ENCODE results near the gene ACSL3.
"Not testable (repeated sequence)": the region's sequence is repeated elsewhere in the genome, so short reads cannot be mapped to it uniquely, and the experiment has no call there.

Gene ACSL3

GRCh38 chr2:222968550-222969155 lies 107.8 kb downstream of the ACSL3 start:
- in situ Hi-C loops (cut with MboI; ENCODE audit: low sequenced_read_pairs), result no loop called here

DNA sequence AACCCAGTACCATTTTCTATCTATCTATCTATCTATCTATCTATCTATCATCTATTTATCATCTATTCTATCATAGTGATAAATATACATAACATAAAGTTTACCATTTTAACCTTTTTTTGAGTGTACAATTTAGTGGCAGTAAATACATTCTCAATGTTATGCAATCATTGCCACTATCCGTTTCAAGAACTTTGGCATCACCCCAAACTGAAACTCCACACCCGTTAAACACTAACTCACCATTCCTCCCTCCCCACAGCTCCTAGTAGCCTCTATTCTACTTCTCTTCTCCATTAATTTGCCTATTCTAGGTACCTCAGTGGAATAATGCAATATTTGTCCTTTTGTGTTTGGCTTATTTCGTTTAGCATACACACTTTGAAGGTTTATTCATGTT lies 108.7 kb downstream of the ACSL3 start:
- in situ Hi-C loops (cut with MboI; ENCODE audit: low sequenced_read_pairs), result no loop called here

DNA sequence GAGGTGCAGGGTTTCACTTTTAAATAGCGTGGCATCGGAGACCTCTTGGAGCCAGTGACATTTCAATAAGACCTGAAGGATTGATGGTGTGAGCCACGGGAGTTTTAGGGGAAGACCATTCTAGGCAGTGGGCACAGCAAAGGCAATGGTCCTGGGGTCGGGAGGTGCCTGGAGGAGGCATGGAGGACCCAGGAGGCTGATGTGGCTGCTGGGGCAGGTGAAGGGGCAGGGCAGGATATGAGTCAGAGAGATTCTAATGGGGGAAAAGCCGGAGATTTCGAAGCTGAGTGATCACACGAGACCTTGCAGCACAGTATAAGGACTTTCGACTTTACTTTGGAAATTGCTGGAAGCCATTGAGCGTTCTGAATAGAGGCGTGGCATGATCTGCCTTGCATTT lies 111.6 kb downstream of the ACSL3 start:
- in situ Hi-C loops (cut with MboI; ENCODE audit: low sequenced_read_pairs), result no loop called here

GRCh38 chr2:222973237-222973636 lies 112.4 kb downstream of the ACSL3 start:
- in situ Hi-C loops (cut with MboI; ENCODE audit: low sequenced_read_pairs), result no loop called here

GRCh38 chr2:222973733-222974132 lies 112.9 kb downstream of the ACSL3 start:
- in situ Hi-C loops (cut with MboI; ENCODE audit: low sequenced_read_pairs), result no loop called here

GRCh38 chr2:222976521-222977061 lies 115.8 kb downstream of the ACSL3 start:
- in situ Hi-C loops (cut with MboI; ENCODE audit: low sequenced_read_pairs), result no loop called here

GRCh38 chr2:222977121-222977520 lies 116.3 kb downstream of the ACSL3 start:
- in situ Hi-C loops (cut with MboI; ENCODE audit: low sequenced_read_pairs), result no loop called here

- in situ Hi-C loops (cut with MboI; ENCODE audit: low sequenced_read_pairs), result no loop called here
These were observed 118.0 kb downstream of the ACSL3 start for GRCh38 chr2:222978850-222979249.

DNA sequence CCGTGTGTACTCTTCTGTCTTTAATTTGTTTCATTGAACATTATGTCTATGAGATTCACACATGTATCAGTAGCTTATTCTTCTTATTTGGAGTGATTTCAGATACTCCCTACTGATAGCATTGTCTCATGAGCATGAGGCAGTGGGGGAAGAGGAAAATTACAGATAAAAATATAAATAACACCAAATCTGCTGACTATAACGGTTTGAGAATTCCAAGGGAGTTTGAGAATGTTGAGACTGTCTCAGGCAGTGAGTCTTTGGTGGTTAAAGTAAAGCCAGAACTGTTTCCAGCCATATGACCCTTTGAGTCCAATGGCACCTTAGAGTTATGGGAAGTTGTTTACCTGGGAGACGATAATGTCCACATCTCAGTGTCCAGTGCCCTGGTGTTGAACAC lies 118.6 kb downstream of the ACSL3 start:
- in situ Hi-C loops (cut with MboI; ENCODE audit: low sequenced_read_pairs), result no loop called here

DNA sequence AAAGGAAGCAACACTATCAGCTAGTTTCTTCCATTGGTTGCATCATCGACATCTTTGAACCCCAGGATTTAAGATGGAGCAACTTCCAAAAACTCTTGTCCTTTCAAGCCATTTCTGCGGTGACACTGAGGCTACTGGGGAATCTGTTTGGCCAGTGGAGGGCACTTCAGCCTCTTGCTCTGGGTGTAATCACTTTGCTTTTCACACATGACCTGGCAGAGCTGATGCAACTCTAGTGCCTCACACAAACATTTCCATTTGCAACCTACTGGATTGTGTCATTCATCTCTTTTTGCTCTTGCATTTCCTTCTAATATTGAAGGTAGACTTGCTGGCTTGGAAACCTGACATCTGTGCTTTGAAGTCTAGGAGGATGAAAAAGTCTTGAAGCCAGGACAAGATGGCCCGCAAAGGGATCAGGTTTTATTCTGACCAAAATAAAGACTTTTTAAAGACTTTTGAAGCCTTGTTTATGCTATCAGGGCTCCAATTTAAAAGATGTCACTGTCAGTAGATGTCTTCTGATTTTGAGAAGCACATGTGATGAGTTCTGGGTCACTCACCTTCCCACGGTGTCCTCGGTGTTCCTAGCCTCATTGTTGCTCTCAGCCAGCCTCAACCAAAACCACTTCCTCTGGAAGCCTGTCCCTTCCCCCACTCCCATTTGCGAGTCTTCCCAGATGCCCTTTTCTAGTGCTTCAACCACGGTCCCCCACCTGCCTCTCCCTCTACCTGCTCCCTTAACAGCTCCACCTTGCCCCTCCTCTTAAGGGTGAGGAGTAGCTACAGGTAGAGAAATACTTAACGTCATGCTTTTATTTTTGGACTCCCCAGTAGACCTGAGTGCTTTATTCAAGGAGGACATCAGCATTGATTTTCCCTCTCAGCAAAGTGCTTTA lies 121.4 kb downstream of the ACSL3 start:
- in situ Hi-C loops (cut with MboI; ENCODE audit: low sequenced_read_pairs), result no loop called here

DNA sequence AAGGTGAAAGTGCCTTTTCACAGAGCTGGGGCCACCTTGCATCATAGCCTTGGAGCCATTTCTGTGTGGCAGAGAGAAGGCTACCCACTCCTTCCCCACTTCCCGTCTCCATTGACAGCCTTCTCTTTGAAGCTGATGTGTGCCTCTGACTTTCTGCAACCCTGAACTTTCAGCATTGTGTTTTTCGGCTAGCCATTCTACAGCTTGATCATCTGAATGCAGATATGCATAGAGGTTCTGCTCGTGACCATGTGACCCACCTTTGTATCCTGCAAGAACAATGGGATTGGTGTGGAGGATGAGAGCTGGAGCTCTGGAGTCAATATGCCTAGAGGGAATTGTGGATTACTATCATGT lies 122.1 kb downstream of the ACSL3 start:
- in situ Hi-C loops (cut with MboI; ENCODE audit: low sequenced_read_pairs), result no loop called here

- in situ Hi-C loops (cut with MboI; ENCODE audit: low sequenced_read_pairs), result no loop called here
These were observed 124.1 kb downstream of the ACSL3 start for GRCh38 chr2:222984908-222985307.

DNA sequence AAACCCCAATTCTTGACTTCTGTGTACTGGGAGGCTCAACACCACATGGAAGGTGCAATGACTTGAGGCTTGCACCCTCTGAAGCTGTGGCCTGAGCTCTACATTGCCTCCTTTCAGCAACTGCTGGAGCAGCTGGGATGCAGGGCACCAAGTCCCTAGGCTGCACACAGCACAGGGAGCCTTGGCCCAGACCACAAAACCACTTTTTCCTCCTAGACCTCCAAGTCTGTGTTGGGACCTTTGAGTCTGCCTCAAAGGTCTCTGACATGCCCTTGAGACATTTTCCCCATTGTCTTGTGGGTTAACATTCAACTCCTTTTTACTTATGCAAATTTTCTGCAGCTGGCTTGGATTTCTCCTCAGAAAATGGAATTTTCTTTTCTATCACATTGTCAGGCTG lies 128.6 kb downstream of the ACSL3 start:
- in situ Hi-C loops (cut with MboI; ENCODE audit: low sequenced_read_pairs), result no loop called here

- in situ Hi-C loops (cut with MboI; ENCODE audit: low sequenced_read_pairs), result not testable (repeated sequence)
These were observed 129.4 kb downstream of the ACSL3 start for GRCh38 chr2:222990206-222990605.

- in situ Hi-C loops (cut with MboI; ENCODE audit: low sequenced_read_pairs), result no loop called here
These were observed 131.3 kb downstream of the ACSL3 start for GRCh38 chr2:222992137-222992536.
